Measurements from ENCODE around the gene ADCY9. TPM values are rescaled to one million over a fixed set of nuclear protein-coding genes. Genes with fewer than 3 reads are reported as not detected.

Gene ADCY9
- total and polyA plus RNA-seq, 2 experiments from 2014 or later, result 1.9 to 21.9 TPM

- no peaks in the 10 kb centered on the region for H4K20me1 ChIP-seq (ENCODE audit: insufficient read depth)
- H3K79me2 ChIP-seq (ENCODE audit: insufficient read depth), result no peaks in the 10 kb centered on the region; the same call in 1 of the 2 replicates
- no peak for DNase-seq
- in situ Hi-C loops (cut with MboI), result no loop called here
- H3K27me3 ChIP-seq (replicated peaks; ENCODE audit: insufficient read depth), result no peaks in the 10 kb centered on the region
- peaks cover 12% of the 10 kb centered on the region; the same call in 1 of the 2 replicates for H3F3A ChIP-seq (ENCODE audit: insufficient read depth)
- H3K36me3 ChIP-seq (ENCODE audit: low read depth), result no peaks in the 10 kb centered on the region
- no peak overlapping the region for H3K27ac ChIP-seq
- WGBS, 2 experiments (ENCODE audit: low coverage in 1 of 2, low lambda C conversion rate in 2 of 2, missing lambda C conversion rate in 2 of 2), result 67 to 68% methylated on average over 22 of the region's 22 CpGs
- no peak overlapping the region for H3K4me2 ChIP-seq (ENCODE audit: unreplicated experiment)
- TF ChIP-seq EZH2phosphoT487 (IDR thresholded peaks at IDR 0.05; ENCODE audit: insufficient read depth, low read depth) (no peak), EZH2 (IDR thresholded peaks at IDR 0.05; ENCODE audit: insufficient read depth, poor library complexity, severe bottlenecking) (no peak)
- no peak overlapping the region for H3K4me3 ChIP-seq
- no peak overlapping the region for H2AFZ ChIP-seq
- no peaks in the 10 kb centered on the region for H3K9me2 ChIP-seq (ENCODE audit: insufficient read depth)
- peaks cover 12% of the 10 kb centered on the region for H3K4me1 ChIP-seq (ENCODE audit: insufficient read depth)
- H3K9ac ChIP-seq, result no peak overlapping the region
- H3K9me3 ChIP-seq (ENCODE audit: low read depth), result no peaks in the 10 kb centered on the region
These were observed 44.3 kb downstream of the ADCY9 start for GRCh38 chr16:4071686-4072561.

- WGBS, 2 experiments (ENCODE audit: low coverage in 1 of 2, low lambda C conversion rate in 2 of 2, missing lambda C conversion rate in 2 of 2), result 96% methylated on average over 10 of the region's 10 CpGs
- Histone ChIP-seq H3K36me3 (ENCODE audit: low read depth) (no peaks in the 10 kb centered on the region), H3K9me3 (ENCODE audit: low read depth) (no peaks in the 10 kb centered on the region), H4K20me1 (ENCODE audit: insufficient read depth) (no peaks in the 10 kb centered on the region), H3F3A (ENCODE audit: insufficient read depth) (peaks cover 22% of the 10 kb centered on the region; the same call in 1 of the 2 replicates), H3K4me3 (no peak overlapping the region), H3K27ac (no peak overlapping the region), H3K4me2 (ENCODE audit: unreplicated experiment) (no peak overlapping the region), H2AFZ (no peak overlapping the region), H3K27me3 (replicated peaks; ENCODE audit: insufficient read depth) (no peaks in the 10 kb centered on the region), H3K4me1 (ENCODE audit: insufficient read depth) (peaks cover 21% of the 10 kb centered on the region), H3K9me2 (ENCODE audit: insufficient read depth) (no peaks in the 10 kb centered on the region), H3K9ac (no peak overlapping the region), H3K79me2 (ENCODE audit: insufficient read depth) (no peaks in the 10 kb centered on the region; the same call in 1 of the 2 replicates)
- in situ Hi-C loops (cut with MboI), result no loop called here
- no peak for DNase-seq
- TF ChIP-seq EZH2phosphoT487 (IDR thresholded peaks at IDR 0.05; ENCODE audit: insufficient read depth, low read depth), result no peak
- no peak for TF ChIP-seq EZH2 (IDR thresholded peaks at IDR 0.05; ENCODE audit: insufficient read depth, poor library complexity, severe bottlenecking)
These were observed 45.3 kb downstream of the ADCY9 start for GRCh38 chr16:4070936-4071335.

GRCh38 chr16:4067262-4068001 lies 48.8 kb downstream of the ADCY9 start:
- H3K27ac ChIP-seq, result peak overlapping the region; percentile 43
- TF ChIP-seq EZH2 (IDR thresholded peaks at IDR 0.05; ENCODE audit: insufficient read depth, poor library complexity, severe bottlenecking), result no peak
- no peak for TF ChIP-seq EZH2phosphoT487 (IDR thresholded peaks at IDR 0.05; ENCODE audit: insufficient read depth, low read depth)
- H3K36me3 ChIP-seq (ENCODE audit: low read depth), result no peaks in the 10 kb centered on the region
- peak overlapping the region; percentile 42 for H3K9ac ChIP-seq
- in situ Hi-C loops (cut with MboI), result no loop called here
- H3F3A ChIP-seq (ENCODE audit: insufficient read depth), result peaks cover 15% of the 10 kb centered on the region; the same call in 1 of the 2 replicates
- H3K9me3 ChIP-seq (ENCODE audit: low read depth), result no peaks in the 10 kb centered on the region
- H4K20me1 ChIP-seq (ENCODE audit: insufficient read depth), result no peaks in the 10 kb centered on the region
- no peaks in the 10 kb centered on the region for H3K27me3 ChIP-seq (replicated peaks; ENCODE audit: insufficient read depth)
- H3K9me2 ChIP-seq (ENCODE audit: insufficient read depth), result no peaks in the 10 kb centered on the region
- peaks cover 15% of the 10 kb centered on the region for H3K79me2 ChIP-seq (ENCODE audit: insufficient read depth)
- peaks cover 21% of the 10 kb centered on the region for H3K4me1 ChIP-seq (ENCODE audit: insufficient read depth)
- peak overlapping the region; percentile 13 for H3K4me3 ChIP-seq
- H2AFZ ChIP-seq, result 0 out of 2 replicates have a peak overlapping the region, but pooled peaks have one; percentile 24
- WGBS, 2 experiments (ENCODE audit: low coverage in 1 of 2, low lambda C conversion rate in 2 of 2, missing lambda C conversion rate in 2 of 2), result 7 to 8% methylated on average over 6 of the region's 6 CpGs
- peak overlapping the region; percentile 65 for H3K4me2 ChIP-seq (ENCODE audit: unreplicated experiment)
- DNase-seq, result peak; percentile 78

- 96 to 99% methylated on average over 11 of the region's 11 CpGs for WGBS, 2 experiments (ENCODE audit: low coverage in 1 of 2, low lambda C conversion rate in 2 of 2, missing lambda C conversion rate in 2 of 2)
- TF ChIP-seq EZH2 (IDR thresholded peaks at IDR 0.05; ENCODE audit: insufficient read depth, poor library complexity, severe bottlenecking), result no peak
- TF ChIP-seq EZH2phosphoT487 (IDR thresholded peaks at IDR 0.05; ENCODE audit: insufficient read depth, low read depth), result no peak
- in situ Hi-C loops (cut with MboI), result no loop called here
- H3K27ac ChIP-seq, result no peak overlapping the region
- DNase-seq, result no peak
- peaks cover 37% of the 10 kb centered on the region for H3K79me2 ChIP-seq (ENCODE audit: insufficient read depth)
- no peaks in the 10 kb centered on the region for H4K20me1 ChIP-seq (ENCODE audit: insufficient read depth)
- H3K27me3 ChIP-seq (replicated peaks; ENCODE audit: insufficient read depth), result no peaks in the 10 kb centered on the region
- H2AFZ ChIP-seq, result no peak overlapping the region
- H3F3A ChIP-seq (ENCODE audit: insufficient read depth), result peaks cover 14% of the 10 kb centered on the region; the same call in 1 of the 2 replicates
- H3K4me1 ChIP-seq (ENCODE audit: insufficient read depth), result peaks cover 21% of the 10 kb centered on the region
- no peaks in the 10 kb centered on the region for H3K36me3 ChIP-seq (ENCODE audit: low read depth)
- H3K9ac ChIP-seq, result no peak overlapping the region
- H3K9me2 ChIP-seq (ENCODE audit: insufficient read depth), result no peaks in the 10 kb centered on the region
- no peak overlapping the region for H3K4me3 ChIP-seq
- H3K9me3 ChIP-seq (ENCODE audit: low read depth), result no peaks in the 10 kb centered on the region
- no peak overlapping the region for H3K4me2 ChIP-seq (ENCODE audit: unreplicated experiment)
These were observed 51.3 kb downstream of the ADCY9 start for GRCh38 chr16:4064950-4065352.
